ENCODE data around the gene RIBC2.

GRCh38 chr22:45426387-45426786 is 12.9 kb downstream of the RIBC2 start:
- TF ChIP-seq ELK1 (IDR thresholded peaks at IDR 0.05; ENCODE audit: low read depth, low read length): no peak
- TF ChIP-seq POLR2A (IDR thresholded peaks at IDR 0.05; ENCODE audit: low read depth, low read length): no peak
- TF ChIP-seq, protein P1, sequence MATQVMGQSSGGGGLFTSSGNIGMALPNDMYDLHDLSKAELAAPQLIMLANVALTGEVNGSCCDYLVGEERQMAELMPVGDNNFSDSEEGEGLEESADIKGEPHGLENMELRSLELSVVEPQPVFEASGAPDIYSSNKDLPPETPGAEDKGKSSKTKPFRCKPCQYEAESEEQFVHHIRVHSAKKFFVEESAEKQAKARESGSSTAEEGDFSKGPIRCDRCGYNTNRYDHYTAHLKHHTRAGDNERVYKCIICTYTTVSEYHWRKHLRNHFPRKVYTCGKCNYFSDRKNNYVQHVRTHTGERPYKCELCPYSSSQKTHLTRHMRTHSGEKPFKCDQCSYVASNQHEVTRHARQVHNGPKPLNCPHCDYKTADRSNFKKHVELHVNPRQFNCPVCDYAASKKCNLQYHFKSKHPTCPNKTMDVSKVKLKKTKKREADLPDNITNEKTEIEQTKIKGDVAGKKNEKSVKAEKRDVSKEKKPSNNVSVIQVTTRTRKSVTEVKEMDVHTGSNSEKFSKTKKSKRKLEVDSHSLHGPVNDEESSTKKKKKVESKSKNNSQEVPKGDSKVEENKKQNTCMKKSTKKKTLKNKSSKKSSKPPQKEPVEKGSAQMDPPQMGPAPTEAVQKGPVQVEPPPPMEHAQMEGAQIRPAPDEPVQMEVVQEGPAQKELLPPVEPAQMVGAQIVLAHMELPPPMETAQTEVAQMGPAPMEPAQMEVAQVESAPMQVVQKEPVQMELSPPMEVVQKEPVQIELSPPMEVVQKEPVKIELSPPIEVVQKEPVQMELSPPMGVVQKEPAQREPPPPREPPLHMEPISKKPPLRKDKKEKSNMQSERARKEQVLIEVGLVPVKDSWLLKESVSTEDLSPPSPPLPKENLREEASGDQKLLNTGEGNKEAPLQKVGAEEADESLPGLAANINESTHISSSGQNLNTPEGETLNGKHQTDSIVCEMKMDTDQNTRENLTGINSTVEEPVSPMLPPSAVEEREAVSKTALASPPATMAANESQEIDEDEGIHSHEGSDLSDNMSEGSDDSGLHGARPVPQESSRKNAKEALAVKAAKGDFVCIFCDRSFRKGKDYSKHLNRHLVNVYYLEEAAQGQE (IDR thresholded peaks at IDR 0.05; ENCODE audit: low read depth, low read length): no peak
